Hematopoietic multipotent progenitor cell (in vitro differentiated cells): ENCODE measurements around the gene MYO7B. TPM values are rescaled to one million over a fixed set of nuclear protein-coding genes. Genes with fewer than 3 reads are reported as not detected.
"Not testable (repeated sequence)": the region's sequence is repeated elsewhere in the genome, so short reads cannot be mapped to it uniquely, and the experiment has no call there.

Source experiments
- DNase-seq, 3 donors: peaks; one replicate each; pipeline ENCODE4 v3.0.0-alpha.2; 2011 to 2015; ENCODE audit warnings: low read depth in 2 of 3, low spot score in 2 of 3
- total RNA-seq: library from RNA; depleted of rRNA; stranded (reverse); fragments of >200 nt; gene quantifications from one replicate; pipeline ENCODE4 v1.2.3, GENCODE V29; 2012

MYO7B gene
- total RNA-seq, 1 donor: 1.9 TPM

GRCh38 chr2:127523269-127523939 is 12.1 kb upstream of the MYO7B start:
- DNase-seq: no peak

- not testable (repeated sequence) for DNase-seq
Observed at GRCh38 chr2:127524198-127524834, 11.2 kb upstream of the MYO7B start.

GRCh38 chr2:127525691-127526131 is 9.8 kb upstream of the MYO7B start:
- peak; percentile 25 to 37 (median 26) for DNase-seq

GRCh38 chr2:127526132-127527000 is 9.1 kb upstream of the MYO7B start, which contains the start of gene IWS1:
IWS1 (minus strand) TSS chr2:127526489; CDS start chr2:127526208, 281 bp downstream.
- DNase-seq: peak; percentile 91 to 97 (median 97)

GRCh38 chr2:127527001-127527804 is 8.3 kb upstream of the MYO7B start:
- no peak for DNase-seq

DNA sequence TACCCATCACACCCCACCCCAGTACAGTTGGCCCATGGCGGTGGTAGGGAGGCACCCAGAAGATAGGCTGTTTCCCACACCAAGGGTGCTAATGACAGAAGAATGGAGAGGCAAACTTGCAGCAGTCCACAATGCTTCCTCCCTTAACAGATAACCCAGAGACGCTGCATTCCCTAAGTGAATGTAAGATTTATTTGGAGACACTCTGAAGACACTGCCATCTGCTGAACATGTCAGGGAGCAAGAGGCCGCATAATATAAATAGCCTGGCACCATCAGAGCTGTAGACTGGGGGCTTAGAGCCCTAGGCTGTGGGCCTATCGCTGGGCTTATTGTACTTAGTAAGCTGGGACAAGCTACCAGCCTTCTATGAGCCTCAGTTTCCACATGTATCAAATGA is 7.0 kb upstream of the MYO7B start:
- no peak for DNase-seq

- DNase-seq: not testable (repeated sequence)
Observed at GRCh38 chr2:127529416-127529815, 6.1 kb upstream of the MYO7B start.

DNA sequence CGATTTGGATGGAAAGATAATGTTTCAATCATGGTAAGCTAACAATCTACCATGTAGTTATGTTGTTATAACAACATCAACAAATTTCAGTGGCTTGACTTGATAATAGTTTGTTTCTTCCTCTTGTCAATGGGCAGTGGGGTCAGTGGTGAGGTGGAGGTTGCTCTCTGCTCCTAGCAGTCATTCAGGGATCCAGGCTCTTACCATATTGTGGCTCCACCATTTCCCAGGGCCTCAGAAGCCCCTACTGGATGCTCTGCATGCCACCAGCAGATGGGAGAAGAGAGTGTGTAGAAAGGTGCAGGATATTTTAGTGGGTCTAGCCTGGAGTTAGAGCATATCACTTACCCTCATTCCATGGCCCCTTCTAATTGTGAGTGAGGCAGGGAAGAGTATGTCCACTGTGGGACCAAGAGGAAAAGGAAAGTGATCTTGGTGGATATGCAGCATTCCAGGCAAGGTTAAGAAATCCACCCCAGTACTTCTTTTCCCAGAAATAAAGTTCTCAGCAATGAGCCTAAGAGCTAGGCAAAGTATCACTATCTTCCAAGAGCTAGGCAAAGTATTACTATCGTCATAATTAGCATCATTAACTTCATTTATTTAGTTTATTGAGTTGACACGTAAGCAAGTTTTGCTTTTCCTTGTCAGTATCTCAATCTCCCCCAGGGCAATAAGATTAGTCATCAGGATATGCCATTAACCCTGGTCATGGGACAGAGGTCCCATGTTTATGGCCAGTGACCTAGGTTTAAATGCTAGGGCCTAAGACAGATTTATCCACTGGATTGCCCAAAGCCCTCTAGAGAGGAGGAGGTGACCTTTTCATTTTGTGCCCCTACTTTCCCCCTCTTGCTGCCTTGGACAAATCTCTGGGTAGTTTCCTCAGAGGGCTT is 5.0 kb upstream of the MYO7B start:
- no peak for DNase-seq

DNA sequence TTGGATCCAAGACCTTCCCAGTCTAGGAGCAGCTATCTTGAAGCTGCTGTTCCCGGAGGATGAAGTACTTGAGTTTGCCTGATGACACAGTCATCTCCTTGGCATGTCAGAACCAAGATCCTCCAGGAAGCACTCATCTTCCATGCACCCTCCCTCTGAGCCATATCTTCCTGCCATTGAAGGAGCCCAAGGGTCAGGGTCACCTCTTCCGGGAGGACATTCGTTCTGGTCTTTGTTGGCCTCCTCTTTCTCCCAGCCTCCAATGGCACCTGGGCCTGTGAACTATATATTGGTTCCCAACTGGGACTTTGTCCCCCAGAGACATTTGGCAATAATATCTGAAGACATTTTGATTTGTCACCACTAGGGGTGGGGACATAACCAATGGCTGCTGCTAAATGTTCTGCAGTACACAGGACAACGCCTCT is 4.2 kb upstream of the MYO7B start:
- no peak for DNase-seq

GRCh38 chr2:127532296-127532695 is 3.2 kb upstream of the MYO7B start:
- no peak for DNase-seq

GRCh38 chr2:127535918-127536317 is 435 bp downstream of the MYO7B start:
- no peak for DNase-seq

GRCh38 chr2:127536707-127537541 is 1.4 kb downstream of the MYO7B start:
- DNase-seq: no peak

- no peak for DNase-seq
Observed at GRCh38 chr2:127537644-127538043, 2.2 kb downstream of the MYO7B start.

DNA sequence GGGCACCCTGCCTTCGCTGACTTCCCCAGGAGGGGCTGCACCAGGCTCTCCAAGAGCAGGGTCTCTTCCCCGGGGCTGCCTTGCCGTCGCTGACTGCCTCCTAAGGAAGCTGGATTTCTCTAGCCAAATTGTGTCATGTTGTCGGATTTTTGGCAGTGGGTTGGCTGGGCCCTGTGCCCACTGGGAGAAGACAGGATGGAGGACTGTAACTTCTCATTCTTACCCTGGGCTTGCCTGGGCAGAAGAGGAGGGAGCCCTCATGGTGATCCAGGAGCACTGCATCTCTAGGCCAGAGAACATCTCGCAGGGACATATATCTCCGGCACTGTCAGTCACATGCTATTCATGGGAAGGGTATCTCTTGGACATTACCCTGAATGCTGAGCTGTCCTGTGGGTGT is 6.3 kb downstream of the MYO7B start:
- no peak for DNase-seq

GRCh38 chr2:127542231-127542630 is 6.7 kb downstream of the MYO7B start:
- no peak for DNase-seq

DNA sequence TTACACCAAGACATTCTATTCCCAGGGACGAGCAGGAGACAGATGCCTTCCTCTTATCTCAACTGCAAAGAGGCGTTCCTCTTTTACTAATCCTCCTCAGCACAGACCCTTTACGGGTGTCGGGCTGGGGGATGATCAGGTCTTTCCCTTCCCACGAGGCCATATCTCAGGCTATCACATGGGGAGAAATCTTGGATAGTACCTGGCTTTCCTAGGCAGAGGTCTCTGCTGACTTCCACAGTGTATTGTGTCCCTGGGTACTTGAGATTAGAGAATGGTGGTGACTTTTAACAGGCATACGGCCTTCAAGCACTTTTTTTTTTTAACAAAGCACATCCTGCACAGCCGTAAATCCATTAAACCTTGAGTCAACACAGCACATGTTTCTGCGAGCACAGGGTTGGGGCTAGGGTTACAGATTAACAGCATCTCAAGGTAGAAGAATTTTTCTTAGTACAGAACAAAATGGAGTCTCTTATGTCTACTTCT is 7.6 kb downstream of the MYO7B start:
- not testable (repeated sequence) for DNase-seq

DNA sequence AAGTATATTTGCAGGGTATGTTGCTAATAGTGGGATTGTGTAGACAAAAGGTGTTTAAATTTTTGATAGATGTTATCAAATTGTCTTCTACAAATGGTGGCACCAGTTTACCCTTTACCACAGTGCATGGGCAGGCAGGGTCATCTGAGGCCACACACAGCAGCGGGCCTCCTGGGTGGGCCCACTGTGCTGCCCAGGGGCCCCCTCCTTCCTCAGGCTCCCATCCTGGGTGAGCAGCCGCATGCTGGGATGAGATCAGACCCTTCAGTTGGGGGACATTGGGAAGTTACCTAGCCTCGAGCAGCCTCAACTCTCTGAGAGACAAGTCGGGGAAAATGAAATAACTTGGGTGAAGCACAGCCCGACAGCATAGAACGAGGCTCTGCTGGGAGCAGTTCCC is 9.7 kb downstream of the MYO7B start:
- no peak for DNase-seq

DNA sequence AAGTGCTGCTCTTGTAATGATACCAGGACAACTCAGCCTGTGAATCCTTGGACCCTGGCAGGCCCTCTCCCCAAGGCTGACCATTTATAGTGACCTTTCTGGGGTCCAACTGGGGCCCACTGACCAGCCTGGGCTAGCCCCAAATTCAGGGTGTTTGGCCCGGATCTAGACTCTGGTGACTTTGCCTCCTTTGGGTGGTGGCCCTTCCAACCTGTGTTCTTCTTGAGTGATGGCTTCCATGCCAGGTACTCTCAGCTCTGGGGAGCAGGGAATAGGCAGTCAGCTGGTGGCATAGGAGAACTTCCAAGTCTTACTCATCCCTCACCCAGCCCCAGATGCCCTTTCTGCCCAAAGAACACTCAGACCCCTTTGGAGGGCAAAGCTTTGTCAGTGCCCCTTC is 10.3 kb downstream of the MYO7B start:
- DNase-seq: no peak
